ENCODE data around the gene EVC. TPM values are rescaled to one million over a fixed set of nuclear protein-coding genes. Genes with fewer than 3 reads are reported as not detected.

EVC gene
- total and polyA plus RNA-seq, 2 of the 8 experiments (the other 6 are each of a cell fraction or from before 2014, with no cell fraction given), result 2.6 to 9.8 TPM

DNA sequence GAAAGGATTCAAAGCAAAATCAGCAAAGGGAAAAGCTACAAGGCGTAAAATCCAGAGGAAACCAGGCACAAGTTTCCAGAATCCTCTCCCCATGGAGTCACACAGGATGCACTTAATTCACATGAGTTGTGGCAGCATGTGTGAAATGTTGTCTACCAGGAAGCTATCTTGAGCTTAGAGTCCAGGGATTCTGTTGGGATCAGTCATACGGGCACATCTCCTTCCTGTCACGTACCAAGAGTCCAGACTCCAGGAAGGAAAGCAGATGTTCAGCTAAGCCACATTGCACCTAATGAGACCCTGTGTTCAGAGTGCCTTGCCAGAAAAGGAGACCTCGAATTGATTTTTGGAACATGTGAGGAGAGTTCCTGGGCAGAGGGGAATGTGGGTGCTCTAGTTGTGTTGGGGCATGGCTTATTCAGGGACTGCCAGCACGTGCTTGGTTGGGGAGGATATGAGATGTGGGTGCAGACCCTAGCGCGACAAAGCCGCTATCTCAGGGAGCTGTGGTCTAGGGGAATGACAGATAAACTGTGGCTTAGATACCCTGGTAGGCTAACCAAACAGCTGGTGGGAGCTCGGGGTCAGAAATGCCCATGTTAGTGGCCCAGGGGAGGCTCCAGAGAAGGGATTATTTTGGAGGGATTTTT, 70.0 kb downstream of the EVC start:
- CTCF ChIA-PET (ENCODE audit: partially characterized antibody), result interaction anchor here (1.2 to 2.2 kb wide), 3 partner anchors 9 to 40 kb away, joined by 3 to 17 read pairs (median 3); no protein-coding TSS in a partner anchor
- no peak overlapping the region for H4K8ac ChIP-seq (ENCODE audit: extremely low read depth, insufficient read depth, low read length)
- no peak overlapping the region for H3K23ac ChIP-seq (ENCODE audit: insufficient read length)
- peak in 1 of 2 experiments; percentile 32 for DNase-seq (ENCODE audit: low read depth in 1 of 2, low spot score in 2 of 2)
- H2BK120ac ChIP-seq (replicated peaks; ENCODE audit: low read depth, low read length), result no peak overlapping the region
- peaks cover 9 to 15% of the 10 kb centered on the region in 2 experiments; a peak in 3 of 4 replicates for H3K9me3 ChIP-seq (ENCODE audit: insufficient read depth in 2 of 2, low read depth in 1 of 2, low read length in 1 of 2)
- H3K18ac ChIP-seq (ENCODE audit: extremely low read depth, low read length), result no peak overlapping the region
- 88% methylated on average over 9 of the region's 9 CpGs; no CpG with 5 or more reads in 1 of the 2 experiments for WGBS, 2 experiments (ENCODE audit: extremely low coverage in 1 of 2, insufficient coverage in 1 of 2, insufficient read length in 1 of 2, insufficient replicate concordance in 2 of 2, low coverage in 1 of 2, low lambda C conversion rate in 2 of 2, missing lambda C conversion rate in 1 of 2)
- no peak overlapping the region for H3K4ac ChIP-seq (replicated peaks; ENCODE audit: insufficient read length, low read depth, low read length)
- no peak overlapping the region for H4K5ac ChIP-seq (ENCODE audit: insufficient read length, low read depth, low read length)
- POLR2A ChIA-PET (ENCODE audit: partially characterized antibody), result no interaction called here
- H2BK20ac ChIP-seq (ENCODE audit: low read length), result no peak overlapping the region
- no peak for TF ChIP-seq SAP30 (IDR thresholded peaks at IDR 0.05; ENCODE audit: insufficient read depth, insufficient replicate concordance, low read length)
- TF ChIP-seq NRF1 (IDR thresholded peaks at IDR 0.05; ENCODE audit: low read depth, low read length), result no peak
- no peak for TF ChIP-seq YY1 (IDR thresholded peaks at IDR 0.05; ENCODE audit: low read depth, low read length)
- no peak for TF ChIP-seq BACH1 (IDR thresholded peaks at IDR 0.05; ENCODE audit: low read length)
- no peak for TF ChIP-seq KDM1A (IDR thresholded peaks at IDR 0.05; ENCODE audit: borderline replicate concordance, low read length)
- no peak for TF ChIP-seq TBP (IDR thresholded peaks at IDR 0.05; ENCODE audit: low read depth, low read length)
- no peak for TF ChIP-seq SIRT6 (IDR thresholded peaks at IDR 0.05; ENCODE audit: low read length)
- no peak overlapping the region for H2AFZ ChIP-seq (ENCODE audit: low read length)
- no peak overlapping the region for H3K56ac ChIP-seq (replicated peaks; ENCODE audit: insufficient read length, low read depth, low read length)
- peaks cover 0 to 5% of the 10 kb centered on the region in 2 experiments for H4K20me1 ChIP-seq (replicated peaks in 1 of 2; ENCODE audit: control insufficient read depth in 1 of 2, insufficient read depth in 2 of 2, low read length in 2 of 2)
- H2BK15ac ChIP-seq (ENCODE audit: low read length), result no peak overlapping the region
- no peaks in the 10 kb centered on the region for H3K79me2 ChIP-seq (ENCODE audit: control insufficient read depth in 1 of 2, insufficient read depth in 2 of 2, low read length in 2 of 2)
- no peak overlapping the region for H4K91ac ChIP-seq (replicated peaks; ENCODE audit: insufficient read length, low read length)
- H3K79me1 ChIP-seq (ENCODE audit: low read depth, low read length), result no peaks in the 10 kb centered on the region
- no peak for FAIRE-seq
- H3K4me3 ChIP-seq (ENCODE audit: extremely low read depth in 1 of 4, insufficient read depth in 2 of 4, low read depth in 3 of 4, low read length in 4 of 4), result no peak overlapping the region
- H3K4me1 ChIP-seq (replicated peaks in 1 of 4; ENCODE audit: control insufficient read depth in 3 of 4, insufficient read depth in 4 of 4, low read length in 3 of 4), result peaks cover 0 to 2% (median 1%) of the 10 kb centered on the region in 4 experiments; a peak in 1 of 7 replicates
- H2BK5ac ChIP-seq (ENCODE audit: low read depth, low read length), result no peak overlapping the region
- H3K23me2 ChIP-seq (ENCODE audit: low read depth, low read length), result peaks cover 3% of the 10 kb centered on the region
- no peak overlapping the region for H2AK5ac ChIP-seq (ENCODE audit: low read depth, low read length)
- H3K36me3 ChIP-seq (ENCODE audit: control insufficient read depth in 2 of 4, insufficient read depth in 4 of 4, low read length in 3 of 4), result peaks cover 0 to 9% (median 3%) of the 10 kb centered on the region in 4 experiments; a peak in 3 of 8 replicates
- H3K27ac ChIP-seq (ENCODE audit: low read depth, low read length), result no peak overlapping the region
- no peak overlapping the region for H3K4me2 ChIP-seq (ENCODE audit: insufficient read depth in 1 of 2, low read depth in 2 of 2, low read length in 2 of 2)
- H3K14ac ChIP-seq (ENCODE audit: insufficient read length), result no peak overlapping the region
- H3K9ac ChIP-seq (replicated peaks in 1 of 4; ENCODE audit: extremely low read depth in 1 of 4, low read depth in 3 of 4, low read length in 3 of 4), result no peak overlapping the region
- no peak overlapping the region for H2BK12ac ChIP-seq (ENCODE audit: low read depth, low read length)
- no peaks in the 10 kb centered on the region for H3K27me3 ChIP-seq (replicated peaks in 1 of 4; ENCODE audit: control insufficient read depth in 3 of 4, extremely low read depth in 1 of 4, insufficient read depth in 3 of 4, low read length in 3 of 4)

Data from H1 (cell line).